PC-3 (cell line): ENCODE results near the gene LRP1B. TPM values are rescaled to one million over a fixed set of nuclear protein-coding genes. Genes with fewer than 3 reads are reported as not detected.

ENCODE experiments used
- ATAC-seq: fragments of 200-7000 bp; cut with Tn5 transposase; 2 replicates; pipeline ENCODE4 v1.9.1; 2020; ENCODE audit warnings: mild to moderate bottlenecking, moderate library complexity
- BruUV-seq: library from RNA; stranded (reverse); fragments of 400-500 nt; replicated peaks from 2 replicates; lab custom pipeline; 2021; lab: Mats Ljungman, UMichigan
- CTCF ChIA-PET: fragments of 300-600 bp; sonication (Branson Sonifier 250); formaldehyde crosslinking; loops from one replicate; lab custom pipeline; 2022; ENCODE audit warnings: antibody characterized with exemption; lab: Charles Lee
- POLR2A ChIA-PET: fragments of 300-600 bp; sonication (Branson Sonifier 250); formaldehyde crosslinking; loops from one replicate; lab custom pipeline; 2022; ENCODE audit warnings: antibody characterized with exemption; ENCODE audit not compliant: unreplicated experiment; lab: Charles Lee
- DNase-seq: peaks from one replicate; pipeline ENCODE4 v3.0.0-alpha.2; 2015
- H2AFZ ChIP-seq: fragments of 300-600 bp; sonication (generic); 2 replicates; pipeline ENCODE4 v1.6.0; 2016; ENCODE audit warnings: antibody characterized with exemption, low read length
- H3F3A ChIP-seq: fragments of 300-600 bp; sonication (generic); one replicate; pipeline ENCODE4 v1.6.0; 2017; ENCODE audit warnings: antibody characterized with exemption, low read length, control low read depth, mild to moderate bottlenecking; ENCODE audit not compliant: unreplicated experiment
- H3K27ac ChIP-seq: fragments of 300-600 bp; sonication (generic); 2 replicates; pipeline ENCODE4 v1.5.1; 2016; ENCODE audit warnings: mild to moderate bottlenecking, low read length
- H3K27me3 ChIP-seq: fragments of 300-600 bp; sonication (generic); 2 replicates; pipeline ENCODE4 v1.6.1; 2016; ENCODE audit warnings: low read length, mixed read lengths
- H3K36me3 ChIP-seq: fragments of 300-600 bp; sonication (generic); 2 replicates; pipeline ENCODE4 v1.6.1; 2016; ENCODE audit warnings: low read depth, mixed run types, low read length, mixed read lengths
- H3K4me1 ChIP-seq: fragments of 300-600 bp; sonication (generic); 2 replicates; pipeline ENCODE4 v1.5.1; 2016; ENCODE audit warnings: low read length; ENCODE audit not compliant: insufficient read depth
- H3K4me2 ChIP-seq: fragments of 300-600 bp; sonication (generic); 2 replicates; pipeline ENCODE4 v1.6.0; 2016; ENCODE audit warnings: low read length
- H3K4me3 ChIP-seq: fragments of 300-600 bp; sonication (generic); 2 replicates; pipeline ENCODE4 v1.5.1; 2016; ENCODE audit warnings: mild to moderate bottlenecking, low read length, mixed read lengths
- H3K79me2 ChIP-seq: fragments of 300-600 bp; sonication (generic); 2 replicates; pipeline ENCODE4 v1.6.1; 2017; ENCODE audit warnings: low read length, mixed read lengths
- H3K9ac ChIP-seq: fragments of 300-600 bp; sonication (generic); 2 replicates; pipeline ENCODE4 v1.6.0; 2016; ENCODE audit warnings: mild to moderate bottlenecking, low read length
- H3K9me2 ChIP-seq: fragments of 300-600 bp; sonication (generic); replicated peaks from 2 replicates; pipeline ENCODE4 v1.6.1; 2016; ENCODE audit warnings: mixed run types, low read length, mixed read lengths
- H3K9me3 ChIP-seq: fragments of 300-600 bp; sonication (generic); 2 replicates; pipeline ENCODE4 v1.6.1; 2016; ENCODE audit warnings: low read length, mixed read lengths
- H4K20me1 ChIP-seq: fragments of 300-600 bp; sonication (generic); 2 replicates; pipeline ENCODE4 v1.6.1; 2016; ENCODE audit warnings: low read length, mixed read lengths
- CTCF ChIP-seq: fragments of 300-600 bp; sonication (generic); conservative IDR thresholded peaks from 2 replicates; pipeline ENCODE4 v1.5.1; 2017; ENCODE audit warnings: antibody characterized with exemption, low read depth, mild to moderate bottlenecking, low read length
- EZH2 ChIP-seq: fragments of 300-600 bp; sonication (generic); IDR thresholded peaks from one replicate; pipeline ENCODE4 v1.6.1; 2017; ENCODE audit warnings: antibody characterized with exemption, mild to moderate bottlenecking, low read length; ENCODE audit not compliant: unreplicated experiment
- EZH2phosphoT487 ChIP-seq: fragments of 300-600 bp; sonication (generic); IDR thresholded peaks from 2 replicates; pipeline ENCODE4 v1.6.1; 2018; ENCODE audit warnings: mild to moderate bottlenecking, antibody characterized with exemption, low read length, borderline replicate concordance
- intact Hi-C: fragments of 100-400 bp; cut with micrococcal nuclease; formaldehyde crosslinking; loops from 2 replicates; pipeline ENCODE4 v1.9.0; 2023
- total RNA-seq: library from RNA; depleted of rRNA; stranded (reverse); fragments of >200 nt; gene quantifications from 2 replicates; pipeline ENCODE4 v1.2.3, GENCODE V29; 2014

The LRP1B gene
- total RNA-seq, 1 experiment from 2014 or later, result 0.04 TPM

- Histone ChIP-seq H3F3A (no peaks in the 10 kb centered on the region), H3K9ac (no peak overlapping the region), H3K4me3 (no peak overlapping the region), H3K79me2 (no peaks in the 10 kb centered on the region), H3K27me3 (no peaks in the 10 kb centered on the region), H2AFZ (no peak overlapping the region), H3K4me1 (peaks cover 30% of the 10 kb centered on the region), H3K9me2 (no peaks in the 10 kb centered on the region), H3K9me3 (no peaks in the 10 kb centered on the region), H3K4me2 (no peak overlapping the region), H3K36me3 (no peaks in the 10 kb centered on the region), H4K20me1 (no peaks in the 10 kb centered on the region), H3K27ac (no peak overlapping the region)
- ATAC-seq (no peak), DNase-seq (no peak)
- intact Hi-C loops, result no loop called here
- CTCF ChIA-PET, result no interaction called here
- TF ChIP-seq EZH2phosphoT487, result no peak
- no peak for TF ChIP-seq CTCF
- TF ChIP-seq EZH2, result no peak
- POLR2A ChIA-PET, result no interaction called here
- no TSS peak for BruUV-seq
These were observed 1529.0 kb downstream of the LRP1B start for GRCh38 chr2:140601801-140602200.

- Histone ChIP-seq H3K4me2 (no peak overlapping the region), H3F3A (no peaks in the 10 kb centered on the region), H3K4me3 (no peak overlapping the region), H2AFZ (no peak overlapping the region), H3K27me3 (no peaks in the 10 kb centered on the region), H3K27ac (no peak overlapping the region), H4K20me1 (no peaks in the 10 kb centered on the region), H3K79me2 (no peaks in the 10 kb centered on the region), H3K36me3 (no peaks in the 10 kb centered on the region), H3K9ac (no peak overlapping the region), H3K9me3 (no peaks in the 10 kb centered on the region), H3K4me1 (peaks cover 30% of the 10 kb centered on the region), H3K9me2 (no peaks in the 10 kb centered on the region)
- no peak for DNase-seq
- no TSS peak for BruUV-seq
- intact Hi-C loops, result no loop called here
- ChIA-PET POLR2A (no interaction called here), CTCF (no interaction called here)
- TF ChIP-seq CTCF, result no peak
- TF ChIP-seq EZH2phosphoT487, result no peak
- no peak for TF ChIP-seq EZH2
- no peak for ATAC-seq
These were observed 1529.5 kb downstream of the LRP1B start for GRCh38 chr2:140601342-140601741.

DNA sequence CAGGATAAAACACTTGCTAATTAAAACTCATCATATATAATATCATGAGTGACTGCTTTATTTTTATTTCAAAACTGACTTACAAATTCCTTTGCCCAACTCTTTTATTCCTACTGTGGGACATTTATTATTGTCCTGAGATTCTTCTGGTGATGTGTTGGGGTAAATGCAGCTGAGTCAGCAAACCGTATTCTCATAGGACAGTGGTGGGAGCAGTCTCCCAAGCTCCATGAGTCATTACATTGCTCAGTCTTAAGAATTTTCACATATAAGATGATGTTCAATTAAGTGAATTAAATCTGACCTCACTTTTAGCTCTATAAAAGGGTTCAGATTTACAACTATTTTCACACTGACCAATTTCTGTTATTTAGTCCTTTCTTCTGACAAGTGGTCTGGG lies 1530.7 kb downstream of the LRP1B start:
- Histone ChIP-seq H3K9me2 (no peaks in the 10 kb centered on the region), H3K4me3 (no peak overlapping the region), H3K9ac (no peak overlapping the region), H3K79me2 (no peaks in the 10 kb centered on the region), H3K4me2 (0 out of 2 replicates have a peak overlapping the region, but pooled peaks have one; percentile 14), H3K36me3 (no peaks in the 10 kb centered on the region), H2AFZ (no peak overlapping the region), H3K9me3 (no peaks in the 10 kb centered on the region), H3K27ac (no peak overlapping the region), H3F3A (no peaks in the 10 kb centered on the region), H4K20me1 (no peaks in the 10 kb centered on the region), H3K4me1 (peaks cover 30% of the 10 kb centered on the region), H3K27me3 (no peaks in the 10 kb centered on the region)
- ChIA-PET CTCF (no interaction called here), POLR2A (interaction anchor here (0.7 kb wide), 1 partner anchor 43 kb away, joined by 50 read pairs; no protein-coding TSS in a partner anchor)
- intact Hi-C loops, result no loop called here
- ATAC-seq (peak; percentile 68), DNase-seq (peak; percentile 71)
- no TSS peak for BruUV-seq
- no peak for TF ChIP-seq CTCF
- TF ChIP-seq EZH2phosphoT487, result no peak
- no peak for TF ChIP-seq EZH2
